ENCODE results near the gene JPH4. TPM values are rescaled to one million over a fixed set of nuclear protein-coding genes. Genes with fewer than 3 reads are reported as not detected.

JPH4 gene
- total RNA-seq, 6 experiments from 2014 or later = 0.07 to 0.20 (median 0.19) TPM; not detected in 3

DNA sequence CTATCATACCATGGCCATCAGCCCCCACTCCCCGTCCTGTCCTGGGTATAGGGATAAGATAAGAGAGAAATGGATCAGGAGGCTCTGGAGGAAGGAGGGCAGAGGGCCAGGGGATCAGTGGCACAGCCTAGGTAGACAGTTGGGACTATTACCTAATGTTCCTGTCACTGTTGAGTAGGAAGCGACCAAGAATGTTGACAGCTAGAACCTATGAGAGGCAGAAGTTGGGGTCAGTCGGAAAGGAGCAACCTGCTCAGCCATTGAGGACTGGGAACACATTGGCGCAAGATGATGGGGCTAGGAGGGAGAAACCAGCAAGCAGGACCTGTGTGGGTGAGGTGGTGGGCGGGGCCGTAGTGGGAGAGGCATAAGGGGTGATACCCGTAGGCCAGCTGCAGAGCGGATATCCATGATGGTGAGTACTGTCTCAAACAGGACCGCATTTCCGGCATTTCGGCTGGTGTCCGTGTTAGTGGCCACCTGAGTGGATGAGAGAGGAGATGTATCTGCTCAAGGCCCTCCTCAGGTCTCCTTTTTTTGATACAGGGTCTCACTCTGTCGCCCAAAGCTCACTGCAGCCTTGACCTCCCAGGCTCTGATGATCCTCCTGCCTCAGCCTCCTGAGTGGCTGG lies 14.3 kb downstream of the JPH4 start:
- Histone ChIP-seq H3K27me3 (no peaks in the 10 kb centered on the region), H3K36me3 (peaks cover 0 to 18% (median 0%) of the 10 kb centered on the region in 4 donors), H3K27ac (peak overlapping the region in 1 of 3 donors; percentile 61), H3K4me3 (no peak overlapping the region), H3K4me1 (peaks cover 0 to 24% (median 4%) of the 10 kb centered on the region in 4 donors), H3K9me3 (no peaks in the 10 kb centered on the region)
- 89% methylated on average over 6 of the region's 13 CpGs for WGBS (ENCODE audit: insufficient coverage, low coverage, low lambda C conversion rate, missing lambda C conversion rate)
- TF ChIP-seq, protein P1, sequence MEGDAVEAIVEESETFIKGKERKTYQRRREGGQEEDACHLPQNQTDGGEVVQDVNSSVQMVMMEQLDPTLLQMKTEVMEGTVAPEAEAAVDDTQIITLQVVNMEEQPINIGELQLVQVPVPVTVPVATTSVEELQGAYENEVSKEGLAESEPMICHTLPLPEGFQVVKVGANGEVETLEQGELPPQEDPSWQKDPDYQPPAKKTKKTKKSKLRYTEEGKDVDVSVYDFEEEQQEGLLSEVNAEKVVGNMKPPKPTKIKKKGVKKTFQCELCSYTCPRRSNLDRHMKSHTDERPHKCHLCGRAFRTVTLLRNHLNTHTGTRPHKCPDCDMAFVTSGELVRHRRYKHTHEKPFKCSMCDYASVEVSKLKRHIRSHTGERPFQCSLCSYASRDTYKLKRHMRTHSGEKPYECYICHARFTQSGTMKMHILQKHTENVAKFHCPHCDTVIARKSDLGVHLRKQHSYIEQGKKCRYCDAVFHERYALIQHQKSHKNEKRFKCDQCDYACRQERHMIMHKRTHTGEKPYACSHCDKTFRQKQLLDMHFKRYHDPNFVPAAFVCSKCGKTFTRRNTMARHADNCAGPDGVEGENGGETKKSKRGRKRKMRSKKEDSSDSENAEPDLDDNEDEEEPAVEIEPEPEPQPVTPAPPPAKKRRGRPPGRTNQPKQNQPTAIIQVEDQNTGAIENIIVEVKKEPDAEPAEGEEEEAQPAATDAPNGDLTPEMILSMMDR (IDR thresholded peaks at IDR 0.05) = no peak
- TF ChIP-seq POLR2A (IDR thresholded peaks at IDR 0.05) = no peak
- ATAC-seq (no peak), DNase-seq (no peak)
- intact Hi-C loops (cut with DNase I) = loop anchor here in 1 of 2 donors (5.0 kb wide), 1 partner anchor 87 kb away; no protein-coding TSS in a partner anchor

DNA sequence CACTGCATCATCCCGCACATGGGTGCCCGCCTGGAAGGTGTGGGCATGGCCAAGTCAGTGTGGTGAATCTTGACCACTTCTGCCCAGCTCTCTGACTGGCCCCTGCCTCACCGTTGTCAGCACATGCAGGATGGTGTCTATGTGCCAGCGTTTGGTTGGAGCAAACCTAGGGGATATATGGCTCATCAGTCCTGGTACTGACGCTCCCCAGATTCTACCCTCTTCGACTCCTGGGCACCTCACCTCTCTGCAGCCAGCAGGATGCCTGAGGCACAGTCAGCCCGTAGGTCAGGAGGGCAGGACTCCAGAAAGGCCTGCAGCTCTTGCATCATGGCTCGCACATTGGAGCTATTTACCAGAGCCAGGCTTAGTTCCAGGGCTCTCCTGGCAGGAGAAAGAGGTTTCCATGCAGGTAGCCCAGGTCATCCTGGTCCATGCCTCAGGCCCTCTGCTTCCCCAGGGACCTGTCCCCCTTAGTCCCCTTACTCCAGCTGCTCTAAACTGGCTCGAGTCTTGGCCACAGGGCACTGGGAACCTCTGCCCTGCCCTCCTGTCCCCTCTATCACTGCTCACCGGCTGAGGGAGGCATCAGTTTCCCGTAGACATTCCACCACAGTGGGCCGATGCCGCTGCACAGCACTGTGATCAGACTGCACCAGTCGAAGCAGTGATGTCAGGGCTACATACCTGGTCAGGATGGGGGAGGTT lies 15.0 kb downstream of the JPH4 start:
- H3K4me3 ChIP-seq = no peak overlapping the region
- DNase-seq (peak; percentile 74 to 92 (median 88)), ATAC-seq (peak; percentile 74 to 85 (median 80))
- H3K9me3 ChIP-seq = no peaks in the 10 kb centered on the region
- intact Hi-C loops (cut with DNase I) = loop anchor here (2.0 to 5.0 kb wide), 2 partner anchors 86 to 87 kb away; no protein-coding TSS in a partner anchor
- H3K27ac ChIP-seq = peak overlapping the region in 1 of 3 donors; percentile 61
- H3K36me3 ChIP-seq = peaks cover 0 to 18% (median 0%) of the 10 kb centered on the region in 4 donors
- WGBS (ENCODE audit: insufficient coverage, low coverage, low lambda C conversion rate, missing lambda C conversion rate) = 71% methylated on average over 7 of the region's 14 CpGs
- peaks cover 0 to 24% (median 4%) of the 10 kb centered on the region in 4 donors for H3K4me1 ChIP-seq
- no peak for TF ChIP-seq POLR2A (IDR thresholded peaks at IDR 0.05)
- TF ChIP-seq, protein P1 (IDR thresholded peaks at IDR 0.05) = no peak
- no peaks in the 10 kb centered on the region for H3K27me3 ChIP-seq

DNA sequence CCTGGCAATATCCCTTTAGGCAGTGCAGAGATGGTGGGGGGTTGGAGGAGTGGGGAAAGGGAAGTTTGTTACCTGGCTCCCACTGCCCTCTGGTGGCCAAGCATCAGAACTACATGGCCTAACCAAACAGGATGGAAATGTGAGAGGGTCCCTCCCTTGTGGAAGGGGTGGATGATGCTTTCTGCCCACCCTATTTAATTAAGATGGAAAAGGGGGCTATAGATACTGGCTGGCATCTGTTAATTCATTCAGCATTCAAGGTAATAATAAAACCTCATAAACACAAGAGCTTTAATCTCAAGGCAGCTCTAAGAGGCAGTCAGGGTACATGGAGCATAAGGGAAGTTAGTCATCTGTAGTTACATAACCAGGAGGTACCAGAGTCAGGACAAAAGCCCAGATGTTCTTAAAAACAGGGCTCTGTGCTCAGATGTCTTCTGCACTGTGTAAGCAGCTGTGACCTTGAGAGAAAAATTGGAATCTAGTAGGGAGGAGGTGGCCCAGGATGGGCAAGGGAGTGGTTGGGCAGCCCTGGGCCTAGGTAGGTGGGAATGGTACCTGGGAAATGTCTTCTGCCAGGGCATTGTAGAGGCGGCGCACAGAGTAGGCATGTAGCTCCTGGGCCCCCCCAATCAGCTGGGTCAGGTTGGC lies 15.6 kb downstream of the JPH4 start:
- ATAC-seq = peak; percentile 31 to 47 (median 40)
- no CpG with 5 or more reads among the region's 2 CpGs for WGBS (ENCODE audit: insufficient coverage, low coverage, low lambda C conversion rate, missing lambda C conversion rate)
- TF ChIP-seq, protein P1 (IDR thresholded peaks at IDR 0.05) = peak; percentile 80 to 87 (median 84)
- no peak for TF ChIP-seq POLR2A (IDR thresholded peaks at IDR 0.05)

More for the DNA sequence above, 15.6 kb downstream of the JPH4 start:
- no peaks in the 10 kb centered on the region for H3K9me3 ChIP-seq
- no peaks in the 10 kb centered on the region for H3K27me3 ChIP-seq
- H3K36me3 ChIP-seq = peaks cover 0 to 18% (median 0%) of the 10 kb centered on the region in 4 donors
- H3K4me3 ChIP-seq = no peak overlapping the region
- peaks cover 0 to 21% (median 4%) of the 10 kb centered on the region in 4 donors for H3K4me1 ChIP-seq
- intact Hi-C loops (cut with DNase I) = loop anchor here (2.0 to 5.0 kb wide), 2 partner anchors 86 kb away; no protein-coding TSS in a partner anchor
- DNase-seq = no peak
- H3K27ac ChIP-seq = peak overlapping the region in 1 of 3 donors; percentile 61
